ENCODE measurements around the gene PALS2. TPM values are rescaled to one million over a fixed set of nuclear protein-coding genes. Genes with fewer than 3 reads are reported as not detected.

Gene PALS2
- total RNA-seq, 1 experiment from 2014 or later: 44.6 TPM

- TF ChIP-seq EGR1 (IDR thresholded peaks at IDR 0.05; ENCODE audit: low read depth) (peak; percentile 65), ZFX (IDR thresholded peaks at IDR 0.05) (peak; percentile 75), TCF7L2 (IDR thresholded peaks at IDR 0.05; ENCODE audit: borderline replicate concordance, extremely low read depth, insufficient read depth, insufficient read length) (no peak)
Observed at GRCh38 chr7:24573554-24574338, 494 bp downstream of the PALS2 start (continued).

- TF ChIP-seq POLR2A (IDR thresholded peaks at IDR 0.05; ENCODE audit: borderline replicate concordance, extremely low read depth, insufficient read depth, insufficient read length) (no peak), CEBPB (IDR thresholded peaks at IDR 0.05; ENCODE audit: low read depth) (no peak), RAD21 (IDR thresholded peaks at IDR 0.05; ENCODE audit: low read depth) (no peak), SIN3A (IDR thresholded peaks at IDR 0.05; ENCODE audit: low read depth) (no peak), SRF (IDR thresholded peaks at IDR 0.05; ENCODE audit: low read depth) (no peak), YY1 (IDR thresholded peaks at IDR 0.05; ENCODE audit: extremely low read depth, insufficient replicate concordance, low read depth, low read length) (no peak), EZH2phosphoT487 (IDR thresholded peaks at IDR 0.05; ENCODE audit: borderline replicate concordance) (no peak), EZH2 (IDR thresholded peaks at IDR 0.05) (no peak), JUND (IDR thresholded peaks at IDR 0.05) (no peak), ATF3 (IDR thresholded peaks at IDR 0.05) (no peak), FOSL1 (IDR thresholded peaks at IDR 0.05; ENCODE audit: low read depth) (no peak)
- TF ChIP-seq, protein P1, sequence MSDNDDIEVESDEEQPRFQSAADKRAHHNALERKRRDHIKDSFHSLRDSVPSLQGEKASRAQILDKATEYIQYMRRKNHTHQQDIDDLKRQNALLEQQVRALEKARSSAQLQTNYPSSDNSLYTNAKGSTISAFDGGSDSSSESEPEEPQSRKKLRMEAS (IDR thresholded peaks at IDR 0.05): no peak
- TF ChIP-seq, protein P2, sequence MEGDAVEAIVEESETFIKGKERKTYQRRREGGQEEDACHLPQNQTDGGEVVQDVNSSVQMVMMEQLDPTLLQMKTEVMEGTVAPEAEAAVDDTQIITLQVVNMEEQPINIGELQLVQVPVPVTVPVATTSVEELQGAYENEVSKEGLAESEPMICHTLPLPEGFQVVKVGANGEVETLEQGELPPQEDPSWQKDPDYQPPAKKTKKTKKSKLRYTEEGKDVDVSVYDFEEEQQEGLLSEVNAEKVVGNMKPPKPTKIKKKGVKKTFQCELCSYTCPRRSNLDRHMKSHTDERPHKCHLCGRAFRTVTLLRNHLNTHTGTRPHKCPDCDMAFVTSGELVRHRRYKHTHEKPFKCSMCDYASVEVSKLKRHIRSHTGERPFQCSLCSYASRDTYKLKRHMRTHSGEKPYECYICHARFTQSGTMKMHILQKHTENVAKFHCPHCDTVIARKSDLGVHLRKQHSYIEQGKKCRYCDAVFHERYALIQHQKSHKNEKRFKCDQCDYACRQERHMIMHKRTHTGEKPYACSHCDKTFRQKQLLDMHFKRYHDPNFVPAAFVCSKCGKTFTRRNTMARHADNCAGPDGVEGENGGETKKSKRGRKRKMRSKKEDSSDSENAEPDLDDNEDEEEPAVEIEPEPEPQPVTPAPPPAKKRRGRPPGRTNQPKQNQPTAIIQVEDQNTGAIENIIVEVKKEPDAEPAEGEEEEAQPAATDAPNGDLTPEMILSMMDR (IDR thresholded peaks at IDR 0.05 in 2 of 3, conservative IDR thresholded peaks at IDR 0.05 in 1 of 3; ENCODE audit: borderline replicate concordance in 1 of 3, insufficient read depth in 1 of 3, low read depth in 2 of 3, low read length in 2 of 3): no peak
- ChIA-PET RAD21 (ENCODE audit: low non-redundant PET in 1 of 2, low total read pairs in 2 of 2, uncharacterized antibody in 2 of 2, unreplicated experiment in 2 of 2) (no interaction called here), POLR2A (no interaction called here), CTCF (interaction anchor here (1.0 kb wide), 1 partner anchor 256 kb away, joined by 3 read pairs; no protein-coding TSS in a partner anchor)
- peaks cover 14% of the 10 kb centered on the region; the same call in 1 of the 2 replicates for H4K20me1 ChIP-seq (ENCODE audit: insufficient read depth)
- BruUV-seq (replicated peaks): TSS peak; percentile 46
- no peaks in the 10 kb centered on the region for H3K9me3 ChIP-seq (ENCODE audit: control insufficient read depth in 1 of 2, insufficient read depth in 1 of 2, low read depth in 1 of 2, low read length in 2 of 2)
- intact Hi-C loops (cut with micrococcal nuclease): no loop called here
- no peaks in the 10 kb centered on the region for H3K36me3 ChIP-seq (ENCODE audit: control insufficient read depth in 1 of 2, insufficient read depth in 2 of 2, low read length in 2 of 2)
- peak overlapping the region; percentile 77 for H3K9ac ChIP-seq (ENCODE audit: low read length)
- H3K27me3 ChIP-seq (ENCODE audit: insufficient read depth, low read length): peaks cover 16% of the 10 kb centered on the region
- H3K4me1 ChIP-seq (ENCODE audit: control insufficient read depth in 1 of 2, insufficient read depth in 2 of 2, low read length in 2 of 2): peaks cover 8 to 24% of the 10 kb centered on the region in 2 experiments; a peak in 3 of 4 replicates
- no peaks in the 10 kb centered on the region for H3K9me2 ChIP-seq (ENCODE audit: insufficient read depth)
- H3K4me2 ChIP-seq (ENCODE audit: low read length): peak overlapping the region; percentile 84
- no peak for ATAC-seq
- no peak overlapping the region for H2AFZ ChIP-seq (ENCODE audit: low read depth, low read length, poor library complexity, severe bottlenecking)
- DNase-seq (ENCODE audit: low read depth, low spot score): no peak
- peaks cover 56% of the 10 kb centered on the region for H3K79me2 ChIP-seq (ENCODE audit: insufficient read depth, low read length)
- H3K4me3 ChIP-seq (replicated peaks in 1 of 2; ENCODE audit: low read depth in 1 of 2, low read length in 2 of 2): peak overlapping the region; percentile 77 to 80
- peak overlapping the region; percentile 80 for H3K27ac ChIP-seq (ENCODE audit: low read depth, low read length)
Observed at GRCh38 chr7:24574386-24574785, 1.1 kb downstream of the PALS2 start.
